ENCODE measurements around the gene TCF15.

DNA sequence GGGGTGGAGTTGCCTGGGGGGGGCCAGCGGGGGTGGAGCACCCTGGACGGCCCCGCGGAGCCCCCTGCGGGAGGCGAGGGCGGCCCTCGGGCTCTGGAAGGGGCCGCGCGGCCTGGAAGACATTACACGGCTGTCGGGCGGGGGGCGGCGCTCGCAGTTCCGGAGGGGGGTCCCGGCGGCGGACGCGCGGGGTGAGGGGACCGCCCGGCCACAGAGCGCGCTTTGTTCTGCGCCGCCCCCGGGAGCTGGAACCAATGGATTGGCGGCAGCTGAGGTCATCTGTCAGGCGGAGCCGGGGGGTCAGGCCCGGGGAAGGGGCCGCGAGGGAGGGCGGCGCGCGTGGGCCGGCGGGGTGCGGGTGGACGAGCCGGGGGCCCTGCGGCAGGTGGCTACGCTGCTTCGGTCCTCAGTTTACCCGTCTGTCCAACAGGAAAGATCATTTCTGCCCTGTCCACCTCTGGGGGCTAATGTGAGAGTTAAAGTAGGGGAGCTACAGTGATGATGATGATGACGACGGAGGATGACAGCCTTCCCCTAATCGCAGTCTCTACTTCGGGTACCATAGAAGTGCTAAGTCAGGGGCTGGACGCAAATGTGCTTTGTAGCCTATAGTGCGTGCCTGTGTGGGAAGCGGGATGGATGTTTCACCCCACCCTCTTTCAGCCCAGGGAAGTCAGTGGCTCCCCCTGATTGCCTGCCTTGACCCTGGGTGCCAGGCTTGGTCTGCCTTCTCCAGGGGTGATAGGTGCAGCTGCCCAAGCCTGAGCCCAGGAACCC, 32.5 kb upstream of the TCF15 start:
- TF ChIP-seq POLR2A (IDR thresholded peaks at IDR 0.05; ENCODE audit: low read length) (no peak), RCOR1 (IDR thresholded peaks at IDR 0.05; ENCODE audit: low read depth, low read length) (no peak)
- TF ChIP-seq, protein P1, sequence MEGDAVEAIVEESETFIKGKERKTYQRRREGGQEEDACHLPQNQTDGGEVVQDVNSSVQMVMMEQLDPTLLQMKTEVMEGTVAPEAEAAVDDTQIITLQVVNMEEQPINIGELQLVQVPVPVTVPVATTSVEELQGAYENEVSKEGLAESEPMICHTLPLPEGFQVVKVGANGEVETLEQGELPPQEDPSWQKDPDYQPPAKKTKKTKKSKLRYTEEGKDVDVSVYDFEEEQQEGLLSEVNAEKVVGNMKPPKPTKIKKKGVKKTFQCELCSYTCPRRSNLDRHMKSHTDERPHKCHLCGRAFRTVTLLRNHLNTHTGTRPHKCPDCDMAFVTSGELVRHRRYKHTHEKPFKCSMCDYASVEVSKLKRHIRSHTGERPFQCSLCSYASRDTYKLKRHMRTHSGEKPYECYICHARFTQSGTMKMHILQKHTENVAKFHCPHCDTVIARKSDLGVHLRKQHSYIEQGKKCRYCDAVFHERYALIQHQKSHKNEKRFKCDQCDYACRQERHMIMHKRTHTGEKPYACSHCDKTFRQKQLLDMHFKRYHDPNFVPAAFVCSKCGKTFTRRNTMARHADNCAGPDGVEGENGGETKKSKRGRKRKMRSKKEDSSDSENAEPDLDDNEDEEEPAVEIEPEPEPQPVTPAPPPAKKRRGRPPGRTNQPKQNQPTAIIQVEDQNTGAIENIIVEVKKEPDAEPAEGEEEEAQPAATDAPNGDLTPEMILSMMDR (IDR thresholded peaks at IDR 0.05): no peak
